NOMO-1 treated with dmso at 0.1 percent for 144 hours (cell line): ENCODE data around the gene DPH3.

ENCODE experiments used
- DNase-seq: peaks from one replicate; lab custom pipeline; 2025; ENCODE audit not compliant: unreplicated experiment; lab: John Stamatoyannopoulos, UW

The DPH3 gene

GRCh38 chr3:16257309-16257708 lies 7.4 kb downstream of the DPH3 start:
- DNase-seq: no peak

GRCh38 chr3:16255726-16256125 lies 9.0 kb downstream of the DPH3 start:
- no peak for DNase-seq

GRCh38 chr3:16255326-16255725 lies 9.4 kb downstream of the DPH3 start:
- DNase-seq: no peak

- no peak for DNase-seq
Measured at GRCh38 chr3:16254916-16255315, 9.8 kb downstream of the DPH3 start.

- DNase-seq: peak; percentile 82
Measured at GRCh38 chr3:16253601-16254000, 11.1 kb downstream of the DPH3 start.

- no peak for DNase-seq
Measured at GRCh38 chr3:16252988-16253387, 11.8 kb downstream of the DPH3 start.

GRCh38 chr3:16252243-16252978 lies 12.3 kb downstream of the DPH3 start:
- no peak for DNase-seq

GRCh38 chr3:16251316-16252085 lies 13.2 kb downstream of the DPH3 start:
- DNase-seq: no peak

- no peak for DNase-seq
Measured at GRCh38 chr3:16249886-16250285, 14.9 kb downstream of the DPH3 start.

GRCh38 chr3:16249336-16249735 lies 15.4 kb downstream of the DPH3 start:
- DNase-seq: no peak

- DNase-seq: no peak
Measured at GRCh38 chr3:16248556-16248955, 16.2 kb downstream of the DPH3 start.

GRCh38 chr3:16247282-16248061 lies 17.3 kb downstream of the DPH3 start:
- peak; percentile 79 for DNase-seq

GRCh38 chr3:16245609-16246008 lies 19.1 kb downstream of the DPH3 start:
- DNase-seq: no peak

GRCh38 chr3:16243706-16244490 lies 20.8 kb downstream of the DPH3 start:
- no peak for DNase-seq

GRCh38 chr3:16242177-16242576 lies 22.6 kb downstream of the DPH3 start:
- DNase-seq: no peak

GRCh38 chr3:16241225-16241624 lies 23.5 kb downstream of the DPH3 start:
- no peak for DNase-seq

- no peak for DNase-seq
Measured at GRCh38 chr3:16240229-16241023, 24.3 kb downstream of the DPH3 start.

GRCh38 chr3:16239780-16240179 lies 25.0 kb downstream of the DPH3 start:
- DNase-seq: no peak

- no peak for DNase-seq
Measured at GRCh38 chr3:16239086-16239770, 25.5 kb downstream of the DPH3 start.
